H1 (cell line): ENCODE results near the gene MARK3. TPM values are rescaled to one million over a fixed set of nuclear protein-coding genes. Genes with fewer than 3 reads are reported as not detected.
A peak's percentile ranks its signal among the peaks of the same experiment; 100 is the strongest.

Experiments used
- ASH2L ChIP-seq: fragments of 200-600, 300-600 bp; sonication (generic); IDR thresholded peaks from one replicate; pipeline ENCODE4 v1.7.1; 2017; ENCODE audit warnings: low read length
- BACH1 ChIP-seq: IDR thresholded peaks from 2 replicates; pipeline ENCODE4 v1.6.1; 2012; ENCODE audit warnings: low read length, improper control_type of control experiment
- CBX5 ChIP-seq: fragments of 300-800, 300-1000 bp; sonication (generic); IDR thresholded peaks from 2 replicates; pipeline ENCODE4 v1.7.1; 2016; ENCODE audit warnings: antibody characterized with exemption, low read length, low read depth
- CBX8 ChIP-seq: fragments of 300-800, 300-1000 bp; sonication (generic); IDR thresholded peaks from 2 replicates; pipeline ENCODE4 v1.7.1; 2016; ENCODE audit warnings: low read depth, low read length, borderline replicate concordance
- CEBPB ChIP-seq: IDR thresholded peaks from 2 replicates; pipeline ENCODE4 v1.6.1; 2012; ENCODE audit warnings: low read depth, low read length
- CREB1 ChIP-seq: IDR thresholded peaks from 2 replicates; pipeline ENCODE4 v1.6.1; 2012; ENCODE audit warnings: inconsistent platforms
- CTBP2 ChIP-seq: IDR thresholded peaks from 2 replicates; pipeline ENCODE4 v1.7.0; 2011; ENCODE audit warnings: borderline replicate concordance, mild to moderate bottlenecking, moderate library complexity, mixed read lengths, low read length; ENCODE audit not compliant: insufficient read depth, insufficient read length
- E2F6 ChIP-seq: IDR thresholded peaks from 2 replicates; pipeline ENCODE4 v1.6.1; 2012; ENCODE audit warnings: inconsistent platforms
- EP300 ChIP-seq, 2 experiments: IDR thresholded peaks; 1 replicate in 1 of 2; 2 replicates in 1 of 2; pipeline ENCODE4 v1.6.1; 2011 to 2012; ENCODE audit warnings: low read depth in 2 of 2, low read length in 2 of 2, mild to moderate bottlenecking in 2 of 2, borderline replicate concordance in 1 of 2, inconsistent platforms in 1 of 2, moderate library complexity in 1 of 2
- KDM1A ChIP-seq: fragments of 200-600, 300-600 bp; sonication (generic); IDR thresholded peaks from 2 replicates; pipeline ENCODE4 v1.7.1; 2016; ENCODE audit warnings: mild to moderate bottlenecking, low read length, borderline replicate concordance
- KDM4A ChIP-seq: IDR thresholded peaks from one replicate; pipeline ENCODE4 v1.7.1; 2012; ENCODE audit warnings: low read depth, mild to moderate bottlenecking, moderate library complexity, low read length, inconsistent platforms; ENCODE audit not compliant: severe bottlenecking
- KDM5A ChIP-seq: fragments of 200-600 bp; IDR thresholded peaks from 2 replicates; pipeline ENCODE4 v1.7.1; 2012; ENCODE audit warnings: mild to moderate bottlenecking, low read length, inconsistent platforms, mixed read lengths
- NANOG ChIP-seq: IDR thresholded peaks from 2 replicates; pipeline ENCODE4 v1.6.1; 2011; ENCODE audit warnings: low read length, low read depth, mild to moderate bottlenecking, inconsistent platforms; ENCODE audit not compliant: insufficient read depth, poor library complexity, severe bottlenecking
- PHF8 ChIP-seq: fragments of 200-600 bp; sonication (generic); conservative IDR thresholded peaks from 2 replicates; pipeline ENCODE4 v1.7.1; 2012; ENCODE audit warnings: low read depth, mild to moderate bottlenecking, inconsistent platforms, low read length, moderate library complexity
- POU5F1 ChIP-seq: IDR thresholded peaks from 2 replicates; pipeline ENCODE4 v1.6.1; 2011; ENCODE audit warnings: low read depth, mild to moderate bottlenecking, low read length, moderate library complexity
- RAD21 ChIP-seq, 2 experiments: IDR thresholded peaks in 1 of 2; conservative IDR thresholded peaks in 1 of 2; 2 replicates each; pipeline ENCODE4 v1.6.1; 2011; ENCODE audit warnings: low read depth in 2 of 2, low read length in 2 of 2, improper control_type of control experiment in 1 of 2, inconsistent platforms in 1 of 2, mild to moderate bottlenecking in 1 of 2, moderate library complexity in 1 of 2
- SIN3A ChIP-seq, 2 experiments: IDR thresholded peaks in 1 of 2; conservative IDR thresholded peaks in 1 of 2; 2 replicates each; pipeline ENCODE4 v1.6.1; 2011 to 2012; ENCODE audit warnings: low read length in 2 of 2, improper control_type of control experiment in 1 of 2, low read depth in 1 of 2, mild to moderate bottlenecking in 1 of 2
- SIX5 ChIP-seq: IDR thresholded peaks from 2 replicates; pipeline ENCODE4 v1.6.1; 2011; ENCODE audit warnings: mild to moderate bottlenecking, low read depth, low read length
- SP1 ChIP-seq: IDR thresholded peaks from 2 replicates; pipeline ENCODE4 v1.6.1; 2011; ENCODE audit warnings: low read depth, low read length
- SP4 ChIP-seq: IDR thresholded peaks from 2 replicates; pipeline ENCODE4 v1.6.1; 2012; ENCODE audit warnings: low read length, inconsistent platforms
- SRF ChIP-seq: IDR thresholded peaks from 2 replicates; pipeline ENCODE4 v1.6.1; 2011; ENCODE audit warnings: mild to moderate bottlenecking, low read depth, low read length, moderate library complexity
- TAF1 ChIP-seq: IDR thresholded peaks from 2 replicates; pipeline ENCODE4 v1.6.1; 2011; ENCODE audit warnings: mild to moderate bottlenecking, low read depth, low read length
- TCF12 ChIP-seq: IDR thresholded peaks from 2 replicates; pipeline ENCODE4 v1.6.1; 2011; ENCODE audit warnings: low read depth, mild to moderate bottlenecking, low read length
- TEAD4 ChIP-seq: IDR thresholded peaks from 2 replicates; pipeline ENCODE4 v1.6.1; 2012; ENCODE audit warnings: low read depth, low read length, inconsistent platforms, mixed read lengths
- polyA plus RNA-seq, 7 experiments: library from polyadenylated mRNA; depleted of rRNA in 3 of 7; stranded (reverse) in 5 of 7; unstranded in 2 of 7; fragments of >200 nt in 5 of 7; fragments of 200-250 nt in 2 of 7; gene quantifications; 1 replicate in 5 of 7; 2 replicates in 1 of 7; 4 replicates in 1 of 7; pipeline versions ENCODE4 v1.2.1 to v1.2.3, GENCODE V29; 2011 to 2013; ENCODE audit warnings: missing spikeins in 2 of 7, mixed read lengths in 2 of 7
- total RNA-seq: library from RNA; stranded (reverse); fragmentation: NEBNext Ultra II Directional; extraction: Animal tissue kit (Norgen Biotek cat#: 25700); gene quantifications from 2 replicates; pipeline ENCODE4 v1.2.1, GENCODE V29; 2021
- TF ChIP-seq, protein P1 (sequence below): IDR thresholded peaks from 2 replicates; pipeline ENCODE4 v1.6.1; 2011; ENCODE audit warnings: low read depth, mild to moderate bottlenecking, low read length; ENCODE audit not compliant: insufficient read depth

Gene MARK3
- total and polyA plus RNA-seq, 2 of the 8 experiments (the other 6 are each of a cell fraction or from before 2014, with no cell fraction given), result 39.4 to 76.9 TPM

- no peak for TF ChIP-seq E2F6
- TF ChIP-seq SIN3A (conservative IDR thresholded peaks at IDR 0.05 in 1 of 2, IDR thresholded peaks at IDR 0.05 in 1 of 2; ENCODE audit: low read depth in 1 of 2, low read length in 2 of 2), result no peak; a peak in 1 of 4 replicates
- no peak for TF ChIP-seq TAF1
- no peak for TF ChIP-seq SP4
- TF ChIP-seq CTBP2, result no peak
- no peak for TF ChIP-seq EP300 (IDR thresholded peaks at IDR 0.05; ENCODE audit: borderline replicate concordance in 1 of 2, low read depth in 2 of 2, low read length in 2 of 2)
- TF ChIP-seq NANOG, result no peak
- TF ChIP-seq KDM4A, result peak; percentile 6
- no peak for TF ChIP-seq KDM5A
- TF ChIP-seq TEAD4, result no peak
- TF ChIP-seq TCF12, result no peak
- TF ChIP-seq PHF8, result no peak; the same call in none of the 2 replicates
- no peak for TF ChIP-seq ASH2L
- TF ChIP-seq SP1, result no peak
- TF ChIP-seq POU5F1, result no peak
- TF ChIP-seq RAD21 (IDR thresholded peaks at IDR 0.05 in 1 of 2, conservative IDR thresholded peaks at IDR 0.05 in 1 of 2; ENCODE audit: low read depth in 2 of 2, low read length in 2 of 2), result no peak
- no peak for TF ChIP-seq CBX8
- TF ChIP-seq CEBPB, result no peak
- no peak for TF ChIP-seq CBX5
- no peak for TF ChIP-seq KDM1A
- TF ChIP-seq, protein P1, sequence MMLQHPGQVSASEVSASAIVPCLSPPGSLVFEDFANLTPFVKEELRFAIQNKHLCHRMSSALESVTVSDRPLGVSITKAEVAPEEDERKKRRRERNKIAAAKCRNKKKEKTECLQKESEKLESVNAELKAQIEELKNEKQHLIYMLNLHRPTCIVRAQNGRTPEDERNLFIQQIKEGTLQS, result no peak
- TF ChIP-seq SRF, result no peak
- no peak for TF ChIP-seq SIX5
- no peak for TF ChIP-seq BACH1
- TF ChIP-seq CREB1, result peak; percentile 83
These were observed 136.8 kb downstream of the MARK3 start (continued) for GRCh38 chr14:103521951-103522563.
